Gastrocnemius medialis (tissue), 4 donors: ENCODE measurements around the gene HPF1.

ENCODE experiments used
- CTCF ChIP-seq, 5 experiments: fragments of 450-650 bp in 3 of 5; fragments of 200-600 bp in 2 of 5; sonication (generic) in 2 of 5; IDR thresholded peaks in 4 of 5; conservative IDR thresholded peaks in 1 of 5; 1 replicate in 4 of 5; 2 replicates in 1 of 5; pipeline ENCODE4 v1.5.1; 2016 to 2019; ENCODE audit warnings: antibody characterized with exemption in 5 of 5, mild to moderate bottlenecking in 3 of 5, moderate library complexity in 3 of 5
- POLR2A ChIP-seq, 2 donors: fragments of 450-650 bp; IDR thresholded peaks; one replicate each; pipeline ENCODE4 v1.6.1; 2017; ENCODE audit warnings: antibody characterized with exemption in 2 of 2, mild to moderate bottlenecking in 2 of 2, moderate library complexity in 2 of 2

GRCh38 chr4:169727616-169728015, 30.1 kb downstream of the HPF1 start:
- no peak for TF ChIP-seq CTCF (IDR thresholded peaks at IDR 0.05 in 4 of 5, conservative IDR thresholded peaks at IDR 0.05 in 1 of 5)
- no peak for TF ChIP-seq POLR2A (IDR thresholded peaks at IDR 0.05)
